ENCODE results near the gene OR2W3.

Gene OR2W3

DNA sequence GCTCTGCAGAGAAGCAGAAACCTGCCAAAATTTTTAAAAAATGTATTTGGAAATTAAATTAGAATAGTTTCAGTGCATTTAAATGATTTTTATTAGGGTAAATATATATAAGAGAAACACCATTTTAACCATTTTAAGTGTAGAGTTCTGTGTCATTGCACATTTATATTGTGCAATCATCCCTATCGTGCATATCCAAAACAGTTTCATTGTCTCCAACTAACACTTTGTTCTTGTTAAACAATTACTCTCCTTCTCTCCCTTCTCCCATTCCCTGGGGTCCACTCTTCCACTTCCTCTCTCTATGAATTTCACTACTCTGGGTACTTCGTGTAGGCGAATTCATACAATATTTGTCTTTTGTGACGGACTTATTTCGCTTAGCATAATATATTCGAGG lies 47.2 kb downstream of the OR2W3 start:
- no peak overlapping the region for H3K4me3 ChIP-seq (ENCODE audit: low read length)
- no peak for TF ChIP-seq ZNF274 (IDR thresholded peaks at IDR 0.05; ENCODE audit: low read depth, low read length)

Data from GM08714 (cell line).